ENCODE results near the gene OR9A2.

DNA sequence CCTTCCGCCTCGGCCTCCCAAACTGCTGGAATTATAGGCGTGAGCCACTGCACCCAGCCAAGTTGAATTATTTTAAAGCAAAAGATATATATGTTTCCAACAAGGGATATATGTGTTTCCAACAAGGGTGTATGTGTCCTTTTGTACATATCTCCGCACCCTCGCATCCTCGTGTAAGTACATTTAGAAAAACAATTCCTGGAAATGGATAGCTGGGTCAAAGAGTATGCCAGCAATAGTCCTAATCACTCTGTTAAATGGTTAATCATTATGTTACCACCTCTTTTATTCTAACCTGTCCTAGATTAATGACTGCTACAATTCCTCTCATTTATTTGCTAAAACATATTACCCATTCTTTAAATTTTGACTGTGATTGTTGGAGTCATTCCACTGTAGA is 28.0 kb downstream of the OR9A2 start:
- TF ChIP-seq, protein P1, sequence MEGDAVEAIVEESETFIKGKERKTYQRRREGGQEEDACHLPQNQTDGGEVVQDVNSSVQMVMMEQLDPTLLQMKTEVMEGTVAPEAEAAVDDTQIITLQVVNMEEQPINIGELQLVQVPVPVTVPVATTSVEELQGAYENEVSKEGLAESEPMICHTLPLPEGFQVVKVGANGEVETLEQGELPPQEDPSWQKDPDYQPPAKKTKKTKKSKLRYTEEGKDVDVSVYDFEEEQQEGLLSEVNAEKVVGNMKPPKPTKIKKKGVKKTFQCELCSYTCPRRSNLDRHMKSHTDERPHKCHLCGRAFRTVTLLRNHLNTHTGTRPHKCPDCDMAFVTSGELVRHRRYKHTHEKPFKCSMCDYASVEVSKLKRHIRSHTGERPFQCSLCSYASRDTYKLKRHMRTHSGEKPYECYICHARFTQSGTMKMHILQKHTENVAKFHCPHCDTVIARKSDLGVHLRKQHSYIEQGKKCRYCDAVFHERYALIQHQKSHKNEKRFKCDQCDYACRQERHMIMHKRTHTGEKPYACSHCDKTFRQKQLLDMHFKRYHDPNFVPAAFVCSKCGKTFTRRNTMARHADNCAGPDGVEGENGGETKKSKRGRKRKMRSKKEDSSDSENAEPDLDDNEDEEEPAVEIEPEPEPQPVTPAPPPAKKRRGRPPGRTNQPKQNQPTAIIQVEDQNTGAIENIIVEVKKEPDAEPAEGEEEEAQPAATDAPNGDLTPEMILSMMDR (IDR thresholded peaks at IDR 0.05 in 2 of 3, conservative IDR thresholded peaks at IDR 0.05 in 1 of 3; ENCODE audit: borderline replicate concordance in 1 of 3, insufficient read depth in 1 of 3, low read depth in 2 of 3, low read length in 2 of 3) = no peak
- no peak for TF ChIP-seq CEBPB (IDR thresholded peaks at IDR 0.05; ENCODE audit: low read depth)
